Measurements from ENCODE around the gene PTP4A1.

The PTP4A1 gene

GRCh38 chr6:63527658-63528514, 44.4 kb upstream of the PTP4A1 start:
- Histone ChIP-seq H3K4me3 (ENCODE audit: low read depth in 1 of 2, low read length in 1 of 2) (no peak overlapping the region), H3K36me3 (no peaks in the 10 kb centered on the region), H3K9me3 (no peaks in the 10 kb centered on the region), H3K27me3 (no peaks in the 10 kb centered on the region), H3K27ac (no peak overlapping the region), H3K4me1 (ENCODE audit: control insufficient read depth in 1 of 2, insufficient read depth in 1 of 2, low read depth in 1 of 2, low read length in 1 of 2) (no peaks in the 10 kb centered on the region)
- no peak for TF ChIP-seq CTCF (IDR thresholded peaks at IDR 0.05)

- Histone ChIP-seq H3K27ac (no peak overlapping the region), H3K27me3 (no peaks in the 10 kb centered on the region), H3K9me3 (no peaks in the 10 kb centered on the region), H3K36me3 (no peaks in the 10 kb centered on the region), H3K4me3 (ENCODE audit: low read depth in 1 of 2, low read length in 1 of 2) (no peak overlapping the region), H3K4me1 (ENCODE audit: control insufficient read depth in 1 of 2, insufficient read depth in 1 of 2, low read depth in 1 of 2, low read length in 1 of 2) (no peaks in the 10 kb centered on the region)
- TF ChIP-seq CTCF (IDR thresholded peaks at IDR 0.05) = no peak
These were observed 42.8 kb upstream of the PTP4A1 start for GRCh38 chr6:63529498-63529897.

- no peak overlapping the region for H3K4me3 ChIP-seq (ENCODE audit: low read depth in 1 of 2, low read length in 1 of 2)
- no peaks in the 10 kb centered on the region for H3K27me3 ChIP-seq
- H3K27ac ChIP-seq = no peak overlapping the region
- no peaks in the 10 kb centered on the region for H3K36me3 ChIP-seq
- H3K4me1 ChIP-seq (ENCODE audit: control insufficient read depth in 1 of 2, insufficient read depth in 1 of 2, low read depth in 1 of 2, low read length in 1 of 2) = no peaks in the 10 kb centered on the region
- TF ChIP-seq CTCF (IDR thresholded peaks at IDR 0.05) = no peak
- H3K9me3 ChIP-seq = no peaks in the 10 kb centered on the region
These were observed 42.1 kb upstream of the PTP4A1 start for GRCh38 chr6:63530182-63530581.

GRCh38 chr6:63530991-63531390, 41.3 kb upstream of the PTP4A1 start:
- Histone ChIP-seq H3K4me1 (ENCODE audit: control insufficient read depth in 1 of 2, insufficient read depth in 1 of 2, low read depth in 1 of 2, low read length in 1 of 2) (no peaks in the 10 kb centered on the region), H3K27ac (no peak overlapping the region), H3K4me3 (ENCODE audit: low read depth in 1 of 2, low read length in 1 of 2) (no peak overlapping the region), H3K36me3 (no peaks in the 10 kb centered on the region), H3K9me3 (no peaks in the 10 kb centered on the region), H3K27me3 (no peaks in the 10 kb centered on the region)
- TF ChIP-seq CTCF (IDR thresholded peaks at IDR 0.05) = no peak

GRCh38 chr6:63533026-63533425, 39.3 kb upstream of the PTP4A1 start:
- Histone ChIP-seq H3K9me3 (no peaks in the 10 kb centered on the region), H3K4me3 (ENCODE audit: low read depth in 1 of 2, low read length in 1 of 2) (no peak overlapping the region), H3K27ac (no peak overlapping the region), H3K36me3 (no peaks in the 10 kb centered on the region), H3K27me3 (no peaks in the 10 kb centered on the region), H3K4me1 (ENCODE audit: control insufficient read depth in 1 of 2, insufficient read depth in 1 of 2, low read depth in 1 of 2, low read length in 1 of 2) (no peaks in the 10 kb centered on the region)
- TF ChIP-seq CTCF (IDR thresholded peaks at IDR 0.05) = no peak
